ENCODE results near the gene ATP12A. TPM values are rescaled to one million over a fixed set of nuclear protein-coding genes. Genes with fewer than 3 reads are reported as not detected.

Gene ATP12A
- total RNA-seq, 1 donor from 2014 or later = not detected

DNA sequence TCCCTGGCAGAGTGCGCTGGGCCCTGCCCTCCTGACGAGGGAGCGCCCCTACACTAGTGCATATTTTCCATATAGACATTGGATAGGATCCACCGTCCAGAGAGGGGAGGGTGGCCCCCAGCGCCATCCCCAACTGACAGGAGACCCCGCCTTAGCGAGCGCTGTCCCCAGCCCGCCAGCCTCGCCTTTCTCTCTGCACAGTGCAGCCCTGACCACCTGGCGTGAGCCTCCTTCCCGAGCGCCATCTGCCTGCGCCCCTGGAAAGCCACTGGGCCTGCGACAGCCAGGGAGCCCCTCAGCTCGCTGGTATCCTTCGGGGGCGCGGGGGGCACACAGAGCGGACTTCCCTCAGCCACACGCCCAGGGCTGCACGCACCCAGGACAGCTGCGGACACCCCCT is 42.1 kb upstream of the ATP12A start:
- DNase-seq = no peak
- Histone ChIP-seq H3K9me3 (replicated peaks) (no peaks in the 10 kb centered on the region), H3K27me3 (ENCODE audit: low read depth) (peaks cover 22% of the 10 kb centered on the region), H3K27ac (replicated peaks) (no peak overlapping the region), H3K4me1 (no peaks in the 10 kb centered on the region), H3K4me3 (no peak overlapping the region), H3K36me3 (no peaks in the 10 kb centered on the region)
- TF ChIP-seq, protein P1, sequence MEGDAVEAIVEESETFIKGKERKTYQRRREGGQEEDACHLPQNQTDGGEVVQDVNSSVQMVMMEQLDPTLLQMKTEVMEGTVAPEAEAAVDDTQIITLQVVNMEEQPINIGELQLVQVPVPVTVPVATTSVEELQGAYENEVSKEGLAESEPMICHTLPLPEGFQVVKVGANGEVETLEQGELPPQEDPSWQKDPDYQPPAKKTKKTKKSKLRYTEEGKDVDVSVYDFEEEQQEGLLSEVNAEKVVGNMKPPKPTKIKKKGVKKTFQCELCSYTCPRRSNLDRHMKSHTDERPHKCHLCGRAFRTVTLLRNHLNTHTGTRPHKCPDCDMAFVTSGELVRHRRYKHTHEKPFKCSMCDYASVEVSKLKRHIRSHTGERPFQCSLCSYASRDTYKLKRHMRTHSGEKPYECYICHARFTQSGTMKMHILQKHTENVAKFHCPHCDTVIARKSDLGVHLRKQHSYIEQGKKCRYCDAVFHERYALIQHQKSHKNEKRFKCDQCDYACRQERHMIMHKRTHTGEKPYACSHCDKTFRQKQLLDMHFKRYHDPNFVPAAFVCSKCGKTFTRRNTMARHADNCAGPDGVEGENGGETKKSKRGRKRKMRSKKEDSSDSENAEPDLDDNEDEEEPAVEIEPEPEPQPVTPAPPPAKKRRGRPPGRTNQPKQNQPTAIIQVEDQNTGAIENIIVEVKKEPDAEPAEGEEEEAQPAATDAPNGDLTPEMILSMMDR (IDR thresholded peaks at IDR 0.05; ENCODE audit: borderline replicate concordance) = no peak
- intact Hi-C loops (cut with micrococcal nuclease) = no loop called here

DNA sequence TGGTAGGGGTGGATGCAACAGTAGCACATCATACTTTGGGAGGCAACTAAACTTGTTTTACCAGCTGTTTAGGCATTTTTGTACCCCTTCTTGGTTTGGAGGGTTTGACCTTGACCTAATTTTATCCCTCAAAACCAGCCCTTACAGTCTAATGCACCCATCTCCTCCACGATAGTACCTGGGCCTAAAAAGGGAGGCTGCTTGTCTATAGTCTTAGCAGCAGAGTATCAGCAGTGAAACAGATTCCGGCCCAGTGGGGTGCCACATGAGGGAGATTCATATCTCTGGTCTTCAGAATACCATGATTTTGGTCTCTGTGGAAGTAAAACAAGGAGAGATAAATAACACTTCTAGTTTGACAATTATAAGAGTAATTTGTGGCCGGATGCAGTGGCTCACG is 39.5 kb upstream of the ATP12A start:
- intact Hi-C loops (cut with micrococcal nuclease) = no loop called here
- no peaks in the 10 kb centered on the region for H3K9me3 ChIP-seq (replicated peaks)
- no peak overlapping the region for H3K27ac ChIP-seq (replicated peaks)
- no peak for DNase-seq
- H3K36me3 ChIP-seq = no peaks in the 10 kb centered on the region
- no peak overlapping the region for H3K4me3 ChIP-seq
- H3K4me1 ChIP-seq = no peaks in the 10 kb centered on the region
- H3K27me3 ChIP-seq (ENCODE audit: low read depth) = peaks cover 22% of the 10 kb centered on the region
- TF ChIP-seq, protein P1 (IDR thresholded peaks at IDR 0.05; ENCODE audit: borderline replicate concordance) = no peak

DNA sequence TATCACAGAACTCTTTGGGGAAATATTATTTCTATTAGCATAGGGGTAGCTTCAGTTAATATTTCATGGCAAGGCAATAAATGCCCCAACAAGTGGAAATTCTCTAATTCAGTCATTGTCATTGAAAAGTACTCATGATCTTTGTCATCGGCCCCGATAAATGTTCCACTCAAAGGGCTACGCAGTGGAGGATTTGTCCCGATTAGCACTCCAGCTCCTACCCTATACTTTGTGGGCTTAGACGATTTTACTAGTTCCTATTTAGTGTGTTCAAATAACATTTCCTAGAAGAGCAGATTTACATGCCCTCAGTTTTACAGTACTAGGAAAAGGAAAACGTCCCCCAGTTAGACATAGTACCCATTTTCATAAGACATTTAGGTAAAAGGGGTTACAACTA is 38.0 kb upstream of the ATP12A start:
- Histone ChIP-seq H3K27ac (replicated peaks) (no peak overlapping the region), H3K4me1 (no peaks in the 10 kb centered on the region), H3K4me3 (no peak overlapping the region), H3K9me3 (replicated peaks) (no peaks in the 10 kb centered on the region), H3K36me3 (no peaks in the 10 kb centered on the region), H3K27me3 (ENCODE audit: low read depth) (peaks cover 22% of the 10 kb centered on the region)
- intact Hi-C loops (cut with micrococcal nuclease) = no loop called here
- DNase-seq = no peak
- TF ChIP-seq, protein P1 (IDR thresholded peaks at IDR 0.05; ENCODE audit: borderline replicate concordance) = no peak

DNA sequence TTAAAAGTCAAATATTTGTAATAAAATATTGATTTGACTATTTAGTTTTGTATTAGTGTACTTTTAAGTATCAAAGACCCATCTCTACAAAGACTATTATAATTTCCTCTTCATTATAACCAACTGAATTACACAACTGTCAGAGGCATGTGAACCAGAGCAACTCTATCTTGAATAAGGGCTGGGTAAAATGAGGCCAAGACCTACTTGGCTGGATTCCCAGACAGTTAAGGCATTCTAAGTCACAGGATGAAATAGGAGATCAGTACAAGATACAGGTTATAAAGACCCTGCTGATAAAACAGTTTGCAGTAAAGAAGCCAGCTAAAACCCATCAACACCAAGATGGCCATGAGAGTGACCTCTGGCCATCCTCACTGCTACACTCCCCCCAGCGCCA is 36.2 kb upstream of the ATP12A start:
- H3K9me3 ChIP-seq (replicated peaks) = no peaks in the 10 kb centered on the region
- TF ChIP-seq, protein P1 (IDR thresholded peaks at IDR 0.05; ENCODE audit: borderline replicate concordance) = no peak
- DNase-seq = no peak
- H3K36me3 ChIP-seq = no peaks in the 10 kb centered on the region
- intact Hi-C loops (cut with micrococcal nuclease) = no loop called here
- no peak overlapping the region for H3K27ac ChIP-seq (replicated peaks)
- peaks cover 7% of the 10 kb centered on the region for H3K27me3 ChIP-seq (ENCODE audit: low read depth)
- H3K4me3 ChIP-seq = no peak overlapping the region
- H3K4me1 ChIP-seq = no peaks in the 10 kb centered on the region

DNA sequence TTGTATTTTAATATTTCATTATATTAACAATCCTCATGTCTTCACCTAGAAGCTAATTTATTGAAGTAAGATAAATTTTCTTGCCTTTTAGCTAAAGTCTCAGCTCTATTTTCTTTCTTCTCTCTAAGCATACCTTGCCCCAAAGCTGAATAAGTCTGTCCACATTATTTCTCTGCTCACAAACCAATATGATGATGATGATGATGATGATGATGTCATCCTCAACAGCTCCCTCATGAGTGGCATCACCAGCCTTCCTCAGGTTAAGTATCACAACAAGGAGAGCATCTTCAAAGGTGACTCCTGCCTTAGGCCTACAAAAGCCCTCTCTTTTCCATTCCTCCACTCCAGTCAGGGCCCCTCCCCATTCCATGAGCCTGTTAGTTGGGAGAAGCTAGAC is 31.9 kb upstream of the ATP12A start:
- intact Hi-C loops (cut with micrococcal nuclease) = no loop called here
- TF ChIP-seq, protein P1 (IDR thresholded peaks at IDR 0.05; ENCODE audit: borderline replicate concordance) = no peak
- Histone ChIP-seq H3K9me3 (replicated peaks) (no peaks in the 10 kb centered on the region), H3K4me1 (no peaks in the 10 kb centered on the region), H3K27me3 (ENCODE audit: low read depth) (peaks cover 9% of the 10 kb centered on the region), H3K4me3 (no peak overlapping the region), H3K27ac (replicated peaks) (no peak overlapping the region), H3K36me3 (no peaks in the 10 kb centered on the region)
- no peak for DNase-seq

All from left ventricle myocardium inferior (tissue), 1 donor.